PC-9 (cell line): ENCODE results near the gene SPRING1.

Experiments
- CTCF ChIP-seq: fragments of 200-600 bp; sonication (generic); conservative IDR thresholded peaks from 2 replicates; pipeline ENCODE4 v1.6.1; 2017; ENCODE audit warnings: mixed run types, antibody characterized with exemption, mild to moderate bottlenecking, moderate library complexity
- EZH2 ChIP-seq: fragments of 200-600 bp; sonication (generic); IDR thresholded peaks from 2 replicates; pipeline ENCODE4 v1.8.0; 2017; ENCODE audit warnings: antibody characterized with exemption, low read depth

GRCh38 chr12:116766285-116766684 lies 28.4 kb upstream of the SPRING1 start:
- TF ChIP-seq CTCF (no peak), EZH2 (no peak)
